ENCODE measurements around the gene CACNA2D3. TPM values are rescaled to one million over a fixed set of nuclear protein-coding genes. Genes with fewer than 3 reads are reported as not detected.

CACNA2D3 gene
- total RNA-seq, 4 donors from 2014 or later, result 0.94 to 3.6 (median 2.1) TPM

- TF ChIP-seq, protein P1, sequence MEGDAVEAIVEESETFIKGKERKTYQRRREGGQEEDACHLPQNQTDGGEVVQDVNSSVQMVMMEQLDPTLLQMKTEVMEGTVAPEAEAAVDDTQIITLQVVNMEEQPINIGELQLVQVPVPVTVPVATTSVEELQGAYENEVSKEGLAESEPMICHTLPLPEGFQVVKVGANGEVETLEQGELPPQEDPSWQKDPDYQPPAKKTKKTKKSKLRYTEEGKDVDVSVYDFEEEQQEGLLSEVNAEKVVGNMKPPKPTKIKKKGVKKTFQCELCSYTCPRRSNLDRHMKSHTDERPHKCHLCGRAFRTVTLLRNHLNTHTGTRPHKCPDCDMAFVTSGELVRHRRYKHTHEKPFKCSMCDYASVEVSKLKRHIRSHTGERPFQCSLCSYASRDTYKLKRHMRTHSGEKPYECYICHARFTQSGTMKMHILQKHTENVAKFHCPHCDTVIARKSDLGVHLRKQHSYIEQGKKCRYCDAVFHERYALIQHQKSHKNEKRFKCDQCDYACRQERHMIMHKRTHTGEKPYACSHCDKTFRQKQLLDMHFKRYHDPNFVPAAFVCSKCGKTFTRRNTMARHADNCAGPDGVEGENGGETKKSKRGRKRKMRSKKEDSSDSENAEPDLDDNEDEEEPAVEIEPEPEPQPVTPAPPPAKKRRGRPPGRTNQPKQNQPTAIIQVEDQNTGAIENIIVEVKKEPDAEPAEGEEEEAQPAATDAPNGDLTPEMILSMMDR (IDR thresholded peaks at IDR 0.05; ENCODE audit: low read depth), result no peak
These were observed 59.9 kb downstream of the CACNA2D3 start for GRCh38 chr3:54182242-54182641.

GRCh38 chr3:54185740-54186139 is 63.4 kb downstream of the CACNA2D3 start:
- TF ChIP-seq, protein P1 (IDR thresholded peaks at IDR 0.05; ENCODE audit: low read depth), result no peak

DNA sequence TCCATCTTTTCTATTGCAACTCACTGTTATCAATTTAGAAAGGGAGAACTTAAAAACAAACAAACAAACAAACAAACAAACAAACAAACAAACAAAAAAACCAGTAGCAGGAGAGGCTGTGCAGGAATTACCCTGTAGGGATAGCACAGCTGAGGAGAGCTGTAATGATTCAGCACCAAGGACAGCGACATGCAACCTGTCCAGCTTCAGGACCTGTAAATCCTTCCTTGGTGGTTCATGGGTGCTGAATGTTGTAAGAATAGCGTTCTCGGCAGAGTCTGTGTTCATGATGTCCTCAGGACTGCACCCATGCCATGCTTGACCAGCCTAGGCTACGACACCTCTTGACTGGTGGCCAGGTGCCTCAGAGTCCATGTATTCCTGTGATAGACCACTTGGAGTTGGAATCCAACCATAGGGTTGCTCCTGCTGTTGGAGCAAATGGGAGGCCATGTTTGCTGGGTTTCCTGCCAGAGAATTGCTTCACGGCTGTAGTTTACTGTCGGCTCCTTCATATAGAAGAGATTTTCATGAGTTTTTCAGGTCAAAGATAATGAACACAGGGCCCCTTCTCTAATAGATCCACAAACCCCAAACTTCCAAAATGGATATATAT is 65.9 kb downstream of the CACNA2D3 start:
- TF ChIP-seq, protein P1 (IDR thresholded peaks at IDR 0.05; ENCODE audit: low read depth), result no peak

GRCh38 chr3:54191220-54191619 is 68.9 kb downstream of the CACNA2D3 start:
- TF ChIP-seq, protein P1 (IDR thresholded peaks at IDR 0.05; ENCODE audit: low read depth), result no peak

- TF ChIP-seq, protein P1 (IDR thresholded peaks at IDR 0.05; ENCODE audit: low read depth), result no peak
These were observed 69.7 kb downstream of the CACNA2D3 start for GRCh38 chr3:54192026-54192425.

DNA sequence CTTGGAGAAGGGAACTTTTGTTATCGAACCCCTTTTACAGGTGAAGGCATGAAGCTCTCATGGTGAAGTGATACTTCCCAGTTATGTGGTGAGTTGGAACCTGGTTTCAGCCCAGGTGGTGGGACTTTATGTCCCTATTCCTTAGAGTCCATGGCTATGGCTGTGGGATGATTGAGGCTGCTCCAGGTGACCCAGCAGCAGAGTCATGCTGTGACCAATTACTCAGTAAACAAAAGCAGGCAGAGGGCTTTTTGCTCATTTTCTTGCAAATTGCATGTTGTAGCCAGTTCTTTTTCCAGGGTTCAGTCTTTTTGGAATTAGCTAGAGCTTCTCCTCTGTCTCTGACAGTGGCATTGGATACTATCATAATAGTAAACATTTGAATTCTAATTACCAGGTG is 70.7 kb downstream of the CACNA2D3 start:
- TF ChIP-seq, protein P1 (IDR thresholded peaks at IDR 0.05; ENCODE audit: low read depth), result no peak

DNA sequence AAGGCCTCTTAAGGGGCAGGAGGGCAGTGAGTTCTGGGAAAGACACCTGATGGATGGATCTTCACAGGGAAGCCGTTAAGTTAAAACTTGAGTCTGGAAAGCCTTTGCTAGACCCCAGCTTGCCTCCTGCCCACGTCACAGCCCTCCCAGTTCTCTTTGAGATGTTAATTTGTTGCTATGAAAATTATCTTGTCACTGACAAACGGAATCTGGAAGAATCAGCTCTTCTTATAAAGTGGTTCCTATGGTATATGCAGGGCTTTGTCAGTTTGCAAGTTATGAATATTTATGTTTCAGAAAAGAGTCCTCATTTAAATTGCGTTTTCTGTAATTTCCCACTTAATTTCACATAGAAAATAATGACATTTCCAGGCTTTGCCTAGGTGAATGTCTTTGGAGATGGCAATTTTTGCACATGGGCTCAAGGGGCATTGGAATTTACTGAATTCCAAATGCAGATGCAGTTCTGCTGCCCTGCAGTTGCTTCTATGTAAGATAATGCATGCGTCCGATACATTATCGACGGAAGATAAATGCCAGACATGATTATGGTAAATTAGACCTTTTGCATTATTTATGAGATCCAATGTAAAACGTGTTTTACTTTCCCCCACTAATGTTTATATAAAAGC is 74.1 kb downstream of the CACNA2D3 start:
- TF ChIP-seq, protein P1 (IDR thresholded peaks at IDR 0.05; ENCODE audit: low read depth), result no peak
